Measurements from ENCODE around the gene CCL1.

Gene CCL1, protein sequence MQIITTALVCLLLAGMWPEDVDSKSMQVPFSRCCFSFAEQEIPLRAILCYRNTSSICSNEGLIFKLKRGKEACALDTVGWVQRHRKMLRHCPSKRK

DNA sequence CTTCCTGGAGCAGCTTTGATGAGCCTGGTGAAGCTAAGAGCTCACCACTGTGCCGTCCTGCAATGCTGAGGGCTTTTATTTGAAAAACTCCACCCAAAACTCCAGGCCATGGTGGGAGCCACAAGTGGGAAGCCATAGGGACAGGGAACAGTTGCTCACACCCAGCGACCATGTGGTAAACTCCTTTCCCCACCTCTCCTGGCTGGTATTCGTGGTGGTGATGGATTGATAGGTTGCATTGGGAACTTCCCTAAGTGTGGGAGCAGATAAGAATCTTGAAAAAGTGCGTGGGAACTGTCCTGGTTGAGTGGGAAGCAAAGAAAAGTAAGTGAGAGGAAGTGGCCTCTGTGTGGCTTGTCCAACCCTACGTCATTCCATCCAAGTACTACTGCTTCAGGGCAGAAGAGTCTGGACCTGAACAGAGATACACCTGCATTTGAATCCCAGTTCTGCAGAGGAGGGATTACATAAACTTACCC is at the start of gene CCL1:
Gene CCL1, minus strand, starts transcription at position 51 of the 479 bp plus-strand sequence. CDS start 72 bp downstream, outside the sequence.
- no peak within 1 kb of the TSS for H3K4me3 ChIP-seq (replicated peaks; ENCODE audit: low read depth, low read length)
- no peak for DNase-seq (ENCODE audit: extremely low read depth, low read depth)
- TF ChIP-seq, protein P1, sequence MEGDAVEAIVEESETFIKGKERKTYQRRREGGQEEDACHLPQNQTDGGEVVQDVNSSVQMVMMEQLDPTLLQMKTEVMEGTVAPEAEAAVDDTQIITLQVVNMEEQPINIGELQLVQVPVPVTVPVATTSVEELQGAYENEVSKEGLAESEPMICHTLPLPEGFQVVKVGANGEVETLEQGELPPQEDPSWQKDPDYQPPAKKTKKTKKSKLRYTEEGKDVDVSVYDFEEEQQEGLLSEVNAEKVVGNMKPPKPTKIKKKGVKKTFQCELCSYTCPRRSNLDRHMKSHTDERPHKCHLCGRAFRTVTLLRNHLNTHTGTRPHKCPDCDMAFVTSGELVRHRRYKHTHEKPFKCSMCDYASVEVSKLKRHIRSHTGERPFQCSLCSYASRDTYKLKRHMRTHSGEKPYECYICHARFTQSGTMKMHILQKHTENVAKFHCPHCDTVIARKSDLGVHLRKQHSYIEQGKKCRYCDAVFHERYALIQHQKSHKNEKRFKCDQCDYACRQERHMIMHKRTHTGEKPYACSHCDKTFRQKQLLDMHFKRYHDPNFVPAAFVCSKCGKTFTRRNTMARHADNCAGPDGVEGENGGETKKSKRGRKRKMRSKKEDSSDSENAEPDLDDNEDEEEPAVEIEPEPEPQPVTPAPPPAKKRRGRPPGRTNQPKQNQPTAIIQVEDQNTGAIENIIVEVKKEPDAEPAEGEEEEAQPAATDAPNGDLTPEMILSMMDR (IDR thresholded peaks at IDR 0.05; ENCODE audit: low read depth, low read length, missing control alignments): no peak

DNA sequence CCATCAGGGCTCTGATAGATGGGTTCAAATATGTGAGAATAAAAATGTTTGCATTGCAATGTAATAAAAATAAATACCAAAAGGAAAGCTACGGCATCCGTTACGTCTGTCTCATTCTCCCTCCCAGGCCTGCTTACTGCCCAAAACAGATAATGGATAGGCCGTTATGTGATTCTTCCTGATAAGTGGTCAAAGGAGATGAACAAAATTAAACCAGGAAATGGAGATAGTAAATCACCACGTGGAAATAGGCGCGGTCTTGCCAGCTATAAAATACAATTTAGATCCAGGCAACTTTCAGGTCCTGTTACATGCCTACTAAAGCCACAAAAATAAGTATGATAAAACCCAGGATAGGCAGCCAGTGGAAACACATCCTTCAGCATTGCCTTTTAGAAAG is 49.5 kb upstream of the CCL1 start:
- no peak for DNase-seq (ENCODE audit: extremely low read depth, low read depth)
- TF ChIP-seq, protein P1 (IDR thresholded peaks at IDR 0.05; ENCODE audit: low read depth, low read length, missing control alignments): no peak
- H3K4me3 ChIP-seq (replicated peaks; ENCODE audit: low read depth, low read length): no peak overlapping the region

DNA sequence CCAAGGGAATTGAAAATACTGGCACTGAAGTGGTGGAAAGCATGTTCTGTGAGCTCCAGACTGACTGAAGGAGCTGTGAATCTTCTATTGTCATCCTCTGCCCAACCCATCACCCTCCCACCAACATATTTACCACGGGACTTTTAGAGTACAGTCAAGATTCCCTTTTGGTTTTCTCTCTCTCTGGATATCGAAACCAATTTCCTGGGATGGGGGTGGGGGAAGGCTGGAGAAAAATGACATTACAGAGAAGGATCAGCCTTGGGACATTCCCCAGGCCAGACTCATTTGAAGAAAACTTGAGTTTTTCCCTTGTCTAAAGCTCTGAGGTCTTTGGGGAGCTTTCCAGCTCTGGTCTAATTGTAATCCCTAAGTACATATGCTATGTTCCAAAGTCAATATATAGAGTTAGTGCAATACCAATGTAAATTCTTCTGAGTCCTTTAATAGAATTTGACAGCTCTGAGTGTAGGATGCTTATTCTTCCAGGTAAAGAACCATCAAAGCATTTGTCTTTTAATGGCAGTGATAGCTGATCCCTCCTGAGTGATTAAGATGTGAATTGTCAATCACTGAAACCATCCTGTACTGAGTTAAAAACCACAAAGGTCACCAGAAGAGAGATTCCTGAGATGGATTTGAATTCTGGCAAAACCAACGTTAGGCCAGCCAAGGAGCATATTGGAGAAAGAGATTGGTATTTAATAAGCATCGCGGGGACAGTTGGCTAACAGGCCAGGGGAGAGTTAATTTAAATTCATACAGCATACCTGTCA is 48.8 kb upstream of the CCL1 start:
- TF ChIP-seq, protein P1 (IDR thresholded peaks at IDR 0.05; ENCODE audit: low read depth, low read length, missing control alignments): no peak
- H3K4me3 ChIP-seq (replicated peaks; ENCODE audit: low read depth, low read length): no peak overlapping the region
- no peak for DNase-seq (ENCODE audit: extremely low read depth, low read depth)

DNA sequence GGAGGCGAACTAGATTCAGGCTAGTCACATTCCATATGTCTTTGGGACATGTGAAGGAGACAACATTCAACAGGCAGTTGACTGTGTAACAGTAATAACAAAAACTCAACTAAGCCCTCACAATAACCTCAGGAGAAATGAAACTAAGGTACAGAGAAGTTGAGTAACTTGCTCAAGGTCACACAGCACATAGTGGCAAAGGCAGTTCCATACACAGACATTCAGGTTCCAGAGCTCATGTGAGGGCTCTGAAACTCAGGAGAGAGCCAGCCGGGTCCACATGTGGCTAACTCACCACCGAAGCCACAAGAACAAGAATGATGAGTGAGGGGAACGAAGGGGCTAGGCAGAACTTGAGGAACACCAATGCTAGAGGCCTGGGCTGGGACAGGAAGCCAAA is 46.3 kb upstream of the CCL1 start:
- H3K4me3 ChIP-seq (replicated peaks; ENCODE audit: low read depth, low read length): no peak overlapping the region
- TF ChIP-seq, protein P1 (IDR thresholded peaks at IDR 0.05; ENCODE audit: low read depth, low read length, missing control alignments): no peak

DNA sequence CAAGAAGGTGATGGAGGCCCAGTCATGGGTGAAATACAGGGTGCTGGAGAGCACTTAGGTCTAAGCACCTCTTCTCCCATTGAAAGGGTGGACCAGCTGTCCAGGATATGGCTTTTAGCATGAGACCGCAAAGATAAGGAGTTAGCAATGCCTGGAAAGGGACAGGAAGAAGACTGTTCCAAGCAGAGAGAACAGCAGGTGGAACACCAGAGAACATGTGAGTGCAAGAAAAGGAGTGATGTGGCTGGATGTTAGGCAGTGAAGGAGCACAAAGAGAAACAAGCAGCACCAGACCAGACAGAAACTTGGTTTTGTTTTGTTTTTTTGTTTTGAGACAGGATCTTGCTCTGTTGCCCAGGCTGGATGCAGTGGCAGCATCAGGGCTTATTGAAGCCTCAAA is 45.4 kb upstream of the CCL1 start:
- no peak for DNase-seq (ENCODE audit: extremely low read depth, low read depth)
- H3K4me3 ChIP-seq (replicated peaks; ENCODE audit: low read depth, low read length): no peak overlapping the region
- TF ChIP-seq, protein P1 (IDR thresholded peaks at IDR 0.05; ENCODE audit: low read depth, low read length, missing control alignments): no peak

More for the DNA sequence above, 46.3 kb upstream of the CCL1 start:
- DNase-seq (ENCODE audit: extremely low read depth, low read depth): no peak

DNA sequence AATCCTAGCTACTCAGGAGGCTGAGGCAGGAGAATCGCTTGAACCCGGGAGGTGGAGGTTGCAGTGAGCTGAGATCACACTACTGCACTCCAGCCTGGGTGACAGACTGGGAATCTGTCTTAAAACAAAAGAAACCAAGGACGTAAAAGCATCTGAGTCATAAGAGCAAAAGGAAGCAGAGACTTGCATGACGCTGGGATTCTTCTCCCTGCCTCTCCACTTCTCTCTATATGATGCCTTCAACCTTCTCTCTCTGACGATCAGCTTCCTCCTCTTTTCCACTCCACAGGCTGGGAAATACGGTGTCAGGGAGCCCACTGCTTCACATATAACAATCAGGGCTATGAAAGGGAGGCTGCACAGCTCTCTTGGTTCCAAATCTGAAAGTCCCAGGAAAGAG is 43.2 kb upstream of the CCL1 start:
- H3K4me3 ChIP-seq (replicated peaks; ENCODE audit: low read depth, low read length): no peak overlapping the region
- no peak for DNase-seq (ENCODE audit: extremely low read depth, low read depth)
- TF ChIP-seq, protein P1 (IDR thresholded peaks at IDR 0.05; ENCODE audit: low read depth, low read length, missing control alignments): no peak

Measured in HFF-Myc (cell line).